NCI-H2029 (cell line): ENCODE measurements around the gene TNF.
"Not testable (repeated sequence)": the region's sequence is repeated elsewhere in the genome, so short reads cannot be mapped to it uniquely, and the experiment has no call there.

Source experiments
- DNase-seq: peaks from one replicate; lab custom pipeline; 2025; lab: John Stamatoyannopoulos, UW

Gene TNF

GRCh38 chr6:31588871-31589650 is 13.7 kb downstream of the TNF start:
- DNase-seq = no peak

GRCh38 chr6:31590691-31591090 is 15.3 kb downstream of the TNF start:
- not testable (repeated sequence) for DNase-seq

GRCh38 chr6:31592396-31592771 is 17.0 kb downstream of the TNF start:
- DNase-seq = no peak

- DNase-seq = no peak
These were observed 21.6 kb downstream of the TNF start for GRCh38 chr6:31597006-31597405.

- DNase-seq = no peak
These were observed 32.0 kb downstream of the TNF start for GRCh38 chr6:31607317-31607716.

GRCh38 chr6:31609519-31610406 is 34.4 kb downstream of the TNF start:
- no peak for DNase-seq

- DNase-seq = no peak
These were observed 35.6 kb downstream of the TNF start for GRCh38 chr6:31610968-31611367.

DNA sequence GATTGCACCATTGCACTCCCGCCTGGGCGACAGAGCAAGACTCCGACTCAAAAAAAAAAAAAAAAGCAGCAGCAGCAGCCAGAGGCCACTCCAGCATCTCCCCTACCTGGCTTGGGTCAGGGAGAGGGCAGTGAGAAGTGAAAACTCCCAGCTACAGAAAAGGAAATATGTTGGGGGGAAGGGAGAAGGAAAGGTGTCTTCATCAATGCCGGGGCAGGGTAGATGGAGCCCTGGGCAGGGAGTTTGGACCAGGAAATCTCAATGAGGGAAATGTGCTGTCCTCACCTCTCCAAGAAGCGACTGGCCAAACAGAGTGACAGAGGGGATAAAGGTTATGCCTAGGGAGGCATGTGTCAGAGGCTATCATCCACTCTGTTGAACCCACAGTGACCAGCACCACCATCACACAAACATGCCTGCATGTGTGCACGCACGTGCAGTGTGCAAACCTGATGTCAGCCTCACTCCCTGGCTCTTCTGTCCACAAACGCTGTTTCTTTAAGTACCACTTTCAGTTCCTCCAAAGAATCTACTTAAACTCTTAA is 38.8 kb downstream of the TNF start:
- DNase-seq = no peak

- no peak for DNase-seq
These were observed 39.6 kb downstream of the TNF start, which contains the start of gene AIF1 for GRCh38 chr6:31614684-31615578. Gene AIF1, plus strand, starts transcription at chr6:31615234. Its CDS starts 96 bp downstream, at chr6:31615330.

DNA sequence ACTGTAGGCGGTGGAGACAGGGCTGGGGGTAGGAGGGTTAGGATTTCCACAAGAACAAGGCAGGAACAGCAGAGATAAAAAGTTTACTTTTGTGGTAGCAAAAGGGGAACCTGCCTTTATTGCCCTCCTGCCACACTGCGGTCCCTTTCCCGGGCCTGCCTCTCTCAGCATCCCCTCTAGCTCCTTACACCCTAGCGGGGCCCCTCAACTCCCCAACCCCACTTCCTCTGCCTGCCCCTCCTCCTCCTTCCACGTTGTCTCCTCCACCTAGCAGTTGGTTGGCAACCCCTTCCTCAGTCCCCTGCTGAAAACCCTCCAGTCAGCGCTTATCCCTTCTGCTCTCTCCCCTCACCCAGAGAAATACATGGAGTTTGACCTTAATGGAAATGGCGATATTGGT is 40.4 kb downstream of the TNF start:
- DNase-seq = no peak

- no peak for DNase-seq
These were observed 41.6 kb downstream of the TNF start for GRCh38 chr6:31617010-31617409.

DNA sequence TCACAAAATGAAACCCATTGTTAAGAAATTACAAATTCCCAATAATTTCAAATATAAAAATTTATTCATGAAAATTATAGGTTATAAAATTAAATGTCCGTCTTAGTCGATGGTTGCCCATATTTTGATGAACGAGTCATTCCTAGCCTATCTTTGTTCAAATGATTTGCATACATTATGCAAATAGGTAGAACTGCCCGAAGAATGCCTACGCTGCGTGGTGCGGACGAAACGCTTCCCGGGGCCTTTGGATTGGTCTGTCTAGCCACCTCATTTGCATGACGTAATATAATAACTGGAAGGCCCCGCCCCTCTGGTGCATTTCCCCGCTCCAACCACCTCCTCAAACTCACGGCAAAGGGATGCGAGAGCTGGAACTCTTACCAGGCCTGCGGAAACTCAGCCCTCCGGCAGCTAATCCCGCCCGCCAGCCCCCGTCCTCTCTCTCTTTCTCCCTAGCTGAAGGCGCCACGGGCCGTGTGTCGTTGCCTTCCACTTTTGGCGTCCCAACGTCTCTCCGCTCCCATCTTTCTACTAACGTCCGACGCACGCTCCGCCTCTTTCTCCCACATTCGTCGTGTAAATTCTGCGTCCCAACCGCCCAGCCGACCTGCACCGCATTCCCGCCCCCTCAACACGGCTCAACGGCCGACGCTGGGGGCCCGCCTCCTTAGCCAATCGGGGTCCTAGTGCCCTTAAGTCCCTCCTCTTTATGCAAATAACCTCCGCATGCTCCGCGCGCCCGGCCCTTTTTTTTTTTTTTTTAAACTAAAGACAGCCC is 44.6 kb downstream of the TNF start:
- DNase-seq = peak; percentile 99

- DNase-seq = peak; percentile 84
These were observed 45.4 kb downstream of the TNF start, which contains the start of gene PRRC2A for GRCh38 chr6:31620586-31621319. Gene PRRC2A, plus strand, starts transcription at chr6:31620715. Its CDS starts 2,075 bp downstream, at chr6:31622790.

DNA sequence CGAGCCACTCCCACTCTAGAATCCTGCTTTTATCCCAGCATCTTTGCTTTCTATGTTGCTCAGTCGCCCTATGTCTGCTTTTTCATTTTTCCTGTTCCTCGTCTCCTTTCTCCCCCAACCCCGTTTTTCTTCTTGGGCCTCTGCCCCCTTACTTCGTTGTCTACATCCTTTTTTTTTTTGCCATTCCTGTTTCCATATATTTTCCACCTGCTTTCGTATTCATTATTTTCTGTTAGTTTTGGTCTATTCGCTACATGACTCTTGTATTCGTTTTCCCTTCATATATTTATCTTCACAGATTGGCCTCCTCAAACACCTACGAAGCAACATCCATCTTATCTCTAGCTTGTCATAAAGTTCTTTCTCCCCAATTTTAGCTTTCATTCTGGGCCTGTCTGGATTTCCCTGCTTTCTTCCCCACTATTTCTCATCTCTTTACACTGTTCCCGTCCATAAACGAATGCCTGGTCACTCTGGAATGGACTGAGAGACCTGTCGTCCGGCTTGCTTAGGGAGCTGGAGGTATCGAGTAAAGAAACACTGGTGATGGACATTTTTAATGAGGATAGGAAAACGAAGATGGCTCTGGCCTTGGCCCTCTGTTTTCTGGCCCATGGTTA is 46.1 kb downstream of the TNF start:
- no peak for DNase-seq

DNA sequence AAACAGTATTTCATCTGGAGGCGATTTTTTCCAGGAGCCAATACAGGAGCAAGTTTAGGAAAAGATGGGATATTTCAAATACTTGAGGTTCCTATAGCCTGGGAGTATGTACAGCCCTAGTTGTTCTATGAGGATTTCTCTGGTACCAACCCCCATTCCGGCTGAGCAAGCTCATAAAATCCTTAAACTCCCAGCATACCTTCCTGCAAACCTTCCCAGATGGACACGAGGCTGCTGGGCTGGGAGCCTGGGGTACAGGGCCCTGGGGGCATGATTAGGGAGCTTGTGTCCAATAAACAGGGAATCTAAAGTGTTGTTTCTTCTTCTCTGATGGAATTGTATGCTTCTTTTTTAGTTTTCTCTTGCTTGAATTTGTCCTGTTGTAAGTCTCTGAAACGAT is 46.6 kb downstream of the TNF start:
- no peak for DNase-seq

DNA sequence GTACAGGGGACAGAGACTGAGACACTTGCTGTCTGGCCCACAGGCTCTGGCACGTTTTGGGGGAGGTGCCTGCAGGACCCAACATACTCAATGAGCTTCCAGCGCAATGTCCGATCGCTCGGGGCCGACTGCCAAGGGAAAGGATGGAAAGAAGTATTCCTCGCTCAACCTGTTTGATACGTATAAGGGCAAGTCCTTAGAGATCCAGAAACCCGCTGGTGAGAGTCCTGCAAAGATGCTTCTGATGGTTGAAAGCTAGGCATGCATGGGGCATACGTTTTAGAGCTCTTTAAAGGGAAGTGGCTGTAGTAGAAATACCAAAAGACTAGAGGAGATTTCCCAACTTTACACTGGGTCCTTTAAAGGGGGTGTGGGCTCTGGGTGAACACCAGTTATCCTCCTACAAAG is 47.3 kb downstream of the TNF start:
- no peak for DNase-seq

DNA sequence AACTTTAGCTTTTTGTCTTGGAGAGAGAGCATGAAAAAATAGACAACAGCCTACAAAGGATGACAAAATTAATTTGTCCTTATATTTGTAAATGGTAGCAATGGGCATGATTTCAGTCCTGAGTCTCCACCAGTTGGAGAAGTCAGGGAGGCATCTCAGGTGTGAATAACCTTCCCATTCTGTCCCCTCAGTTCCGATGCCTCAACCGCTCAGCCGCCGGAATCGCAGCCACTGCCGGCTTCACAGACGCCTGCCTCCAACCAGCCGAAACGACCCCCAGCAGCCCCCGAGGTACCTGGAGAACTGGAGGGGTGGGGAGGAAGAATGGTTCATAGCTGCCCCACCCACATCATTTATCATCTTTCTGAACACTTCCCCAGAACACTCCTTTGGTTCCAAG is 48.7 kb downstream of the TNF start:
- no peak for DNase-seq

GRCh38 chr6:31626952-31627351 is 51.6 kb downstream of the TNF start:
- DNase-seq = no peak

GRCh38 chr6:31627690-31628287 is 52.4 kb downstream of the TNF start:
- DNase-seq = no peak
